Effector memory CD4-positive, alpha-beta T cell (primary cell): ENCODE measurements around the gene SYPL1.

Experiments used
- DNase-seq, 3 donors: peaks; one replicate each; pipeline ENCODE4 v3.0.0-alpha.2; 2020
- H3K27ac ChIP-seq: 2 replicates; pipeline ENCODE4 v1.7.0; 2013; ENCODE audit warnings: mild to moderate bottlenecking, low read length, moderate library complexity; ENCODE audit not compliant: insufficient read depth, poor library complexity, severe bottlenecking
- H3K27me3 ChIP-seq: replicated peaks from 2 replicates; pipeline ENCODE4 v1.7.0; 2013; ENCODE audit warnings: mild to moderate bottlenecking, low read length; ENCODE audit not compliant: insufficient read depth, control insufficient read depth, poor library complexity, severe bottlenecking
- H3K36me3 ChIP-seq: 2 replicates; pipeline ENCODE4 v1.7.0; 2013; ENCODE audit warnings: mild to moderate bottlenecking, low read length, moderate library complexity; ENCODE audit not compliant: control insufficient read depth, insufficient read depth
- H3K4me1 ChIP-seq: 2 replicates; pipeline ENCODE4 v1.7.0; 2013; ENCODE audit warnings: low read length, mild to moderate bottlenecking; ENCODE audit not compliant: control insufficient read depth, insufficient read depth, poor library complexity, severe bottlenecking
- H3K4me3 ChIP-seq: 2 replicates; pipeline ENCODE4 v1.7.0; 2013; ENCODE audit warnings: low read length, low read depth, mild to moderate bottlenecking; ENCODE audit not compliant: insufficient read depth, poor library complexity, severe bottlenecking
- H3K9me3 ChIP-seq: 2 replicates; pipeline ENCODE4 v1.7.0; 2013; ENCODE audit warnings: mild to moderate bottlenecking, low read length, moderate library complexity; ENCODE audit not compliant: control insufficient read depth

The SYPL1 gene

DNA sequence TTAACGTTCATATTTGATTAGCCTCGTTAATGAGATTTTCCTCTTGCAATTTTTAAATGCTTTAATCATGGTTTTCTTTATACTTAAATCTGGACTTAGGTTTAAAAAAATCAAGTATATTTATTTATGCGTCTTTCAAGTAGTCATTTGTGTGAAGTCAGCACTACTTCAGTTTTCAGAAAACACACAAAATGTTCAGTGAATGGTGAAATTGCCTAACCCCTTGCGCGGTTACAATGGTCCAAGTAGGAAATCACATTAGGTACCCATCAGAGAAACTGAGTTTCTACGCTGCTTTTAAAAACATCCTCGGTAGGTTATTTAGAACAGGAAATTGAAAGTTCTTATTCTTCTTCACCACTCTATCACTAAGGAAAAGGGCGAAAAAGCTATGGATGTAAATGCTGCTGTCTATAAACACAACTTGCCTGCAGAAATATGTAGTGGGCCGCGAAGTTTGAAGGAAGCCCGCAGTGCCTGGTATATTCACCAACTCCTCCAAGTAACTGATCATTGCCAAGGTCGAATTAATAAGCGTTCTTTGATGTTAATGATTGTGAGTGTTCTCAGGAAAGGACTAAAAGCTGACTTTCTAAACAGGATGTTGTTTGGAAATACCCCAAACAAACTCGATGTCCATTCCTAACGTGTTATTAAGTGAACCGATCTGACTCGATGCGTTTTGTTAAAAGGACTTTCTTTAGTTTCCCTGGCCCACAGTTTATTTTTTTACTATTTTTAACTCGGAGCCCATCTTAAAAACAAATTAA lies 1.0 kb downstream of the SYPL1 start:
- no peak for DNase-seq
- Histone ChIP-seq H3K4me3 (peak overlapping the region; percentile 61), H3K27ac (peak overlapping the region; percentile 80), H3K9me3 (no peaks in the 10 kb centered on the region), H3K36me3 (no peaks in the 10 kb centered on the region), H3K27me3 (no peaks in the 10 kb centered on the region), H3K4me1 (peaks cover 26% of the 10 kb centered on the region)

DNA sequence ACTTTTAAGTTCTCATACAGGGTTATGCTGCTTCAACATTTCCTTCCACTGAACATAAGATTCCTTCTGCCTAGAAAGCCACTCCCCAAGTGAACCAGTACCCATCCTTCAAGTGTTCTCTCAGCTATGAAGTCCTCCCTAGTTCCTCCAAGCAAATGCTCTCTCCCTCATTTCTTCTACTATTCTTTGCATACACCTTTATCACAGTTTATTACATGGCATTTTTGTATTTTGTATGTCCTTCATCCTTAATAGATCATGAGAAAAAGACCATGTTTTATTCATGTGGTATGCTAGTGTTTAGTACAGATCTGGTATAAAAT lies 1.9 kb downstream of the SYPL1 start:
- no peak overlapping the region for H3K27ac ChIP-seq
- no peak for DNase-seq
- no peak overlapping the region for H3K4me3 ChIP-seq
- no peaks in the 10 kb centered on the region for H3K27me3 ChIP-seq
- no peaks in the 10 kb centered on the region for H3K36me3 ChIP-seq
- H3K4me1 ChIP-seq: peaks cover 24% of the 10 kb centered on the region
- no peaks in the 10 kb centered on the region for H3K9me3 ChIP-seq

DNA sequence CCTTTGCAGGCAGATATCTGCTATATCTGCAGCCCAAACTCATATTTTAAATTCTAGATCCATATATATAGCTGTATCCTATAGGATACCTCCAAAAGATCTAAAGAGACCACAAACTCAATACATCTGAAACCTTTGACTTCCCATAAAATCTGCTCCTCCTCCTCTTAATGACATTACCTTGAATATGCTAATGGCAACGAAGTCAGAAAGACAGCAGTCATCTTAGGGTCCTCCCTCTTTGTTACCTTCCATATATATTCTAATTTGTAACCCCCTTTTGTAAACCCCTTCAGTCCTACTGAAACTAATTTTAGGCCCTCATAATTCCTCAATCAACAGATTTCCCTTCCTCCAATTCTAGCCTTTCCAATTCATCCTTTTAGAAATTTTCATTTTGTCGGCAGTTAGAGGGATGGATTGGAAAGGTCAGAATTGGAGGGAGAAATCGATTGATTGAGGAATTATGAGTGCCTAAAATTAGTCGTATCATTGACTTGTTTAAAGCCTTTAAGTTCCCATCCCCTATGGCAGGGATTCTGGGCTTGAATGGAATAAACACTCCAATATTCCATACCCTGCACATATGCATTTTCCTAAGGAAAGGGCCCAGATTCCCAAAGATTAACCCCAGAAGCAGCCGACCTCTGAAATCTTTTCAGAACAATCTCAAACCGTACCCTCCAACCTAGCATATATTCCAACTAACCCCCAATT lies 2.4 kb downstream of the SYPL1 start:
- Histone ChIP-seq H3K4me3 (no peak overlapping the region), H3K4me1 (peaks cover 18% of the 10 kb centered on the region), H3K27me3 (no peaks in the 10 kb centered on the region), H3K36me3 (no peaks in the 10 kb centered on the region), H3K9me3 (no peaks in the 10 kb centered on the region), H3K27ac (no peak overlapping the region)
- DNase-seq: no peak

- Histone ChIP-seq H3K9me3 (no peaks in the 10 kb centered on the region), H3K27me3 (no peaks in the 10 kb centered on the region), H3K27ac (no peak overlapping the region), H3K4me1 (peaks cover 16% of the 10 kb centered on the region), H3K36me3 (no peaks in the 10 kb centered on the region), H3K4me3 (no peak overlapping the region)
- DNase-seq: no peak
These were observed 3.1 kb downstream of the SYPL1 start for GRCh38 chr7:106108991-106109390.

DNA sequence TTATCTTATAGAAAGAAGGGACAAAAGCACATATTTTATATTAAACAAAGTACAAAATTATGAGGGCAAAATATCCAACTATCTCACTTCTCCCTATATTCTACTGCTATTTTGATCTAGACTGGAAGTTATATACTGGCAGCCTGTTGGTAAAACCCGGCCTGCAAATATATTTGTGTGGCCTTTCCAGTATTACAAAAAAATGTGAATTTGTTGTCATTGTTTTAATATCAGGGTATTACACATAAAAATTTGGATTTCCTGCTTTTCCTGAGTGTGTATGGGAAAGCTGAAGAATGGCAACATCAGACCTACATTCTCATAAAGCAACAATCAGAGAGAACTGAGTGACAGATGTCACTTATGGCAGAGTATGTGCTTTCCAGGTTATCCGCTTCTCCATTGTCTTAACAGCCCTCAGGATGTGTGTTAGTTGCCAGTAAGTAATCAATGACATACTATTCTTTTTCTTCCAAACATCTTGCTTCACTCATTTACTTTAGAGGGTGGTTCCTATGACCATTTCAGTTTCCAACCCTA lies 7.3 kb downstream of the SYPL1 start:
- Histone ChIP-seq H3K4me1 (peaks cover 6% of the 10 kb centered on the region), H3K9me3 (no peaks in the 10 kb centered on the region), H3K27ac (no peak overlapping the region), H3K4me3 (no peak overlapping the region), H3K27me3 (no peaks in the 10 kb centered on the region), H3K36me3 (no peaks in the 10 kb centered on the region)
- no peak for DNase-seq

GRCh38 chr7:106102387-106102966 lies 9.6 kb downstream of the SYPL1 start:
- H3K27ac ChIP-seq: no peak overlapping the region
- no peak for DNase-seq
- peaks cover 3% of the 10 kb centered on the region for H3K36me3 ChIP-seq
- H3K4me3 ChIP-seq: no peak overlapping the region
- no peaks in the 10 kb centered on the region for H3K4me1 ChIP-seq
- H3K27me3 ChIP-seq: no peaks in the 10 kb centered on the region
- H3K9me3 ChIP-seq: no peaks in the 10 kb centered on the region

GRCh38 chr7:106101726-106102125 lies 10.4 kb downstream of the SYPL1 start:
- Histone ChIP-seq H3K27ac (no peak overlapping the region), H3K9me3 (no peaks in the 10 kb centered on the region), H3K27me3 (no peaks in the 10 kb centered on the region), H3K4me3 (no peak overlapping the region), H3K36me3 (peaks cover 7% of the 10 kb centered on the region), H3K4me1 (no peaks in the 10 kb centered on the region)
- DNase-seq: no peak

DNA sequence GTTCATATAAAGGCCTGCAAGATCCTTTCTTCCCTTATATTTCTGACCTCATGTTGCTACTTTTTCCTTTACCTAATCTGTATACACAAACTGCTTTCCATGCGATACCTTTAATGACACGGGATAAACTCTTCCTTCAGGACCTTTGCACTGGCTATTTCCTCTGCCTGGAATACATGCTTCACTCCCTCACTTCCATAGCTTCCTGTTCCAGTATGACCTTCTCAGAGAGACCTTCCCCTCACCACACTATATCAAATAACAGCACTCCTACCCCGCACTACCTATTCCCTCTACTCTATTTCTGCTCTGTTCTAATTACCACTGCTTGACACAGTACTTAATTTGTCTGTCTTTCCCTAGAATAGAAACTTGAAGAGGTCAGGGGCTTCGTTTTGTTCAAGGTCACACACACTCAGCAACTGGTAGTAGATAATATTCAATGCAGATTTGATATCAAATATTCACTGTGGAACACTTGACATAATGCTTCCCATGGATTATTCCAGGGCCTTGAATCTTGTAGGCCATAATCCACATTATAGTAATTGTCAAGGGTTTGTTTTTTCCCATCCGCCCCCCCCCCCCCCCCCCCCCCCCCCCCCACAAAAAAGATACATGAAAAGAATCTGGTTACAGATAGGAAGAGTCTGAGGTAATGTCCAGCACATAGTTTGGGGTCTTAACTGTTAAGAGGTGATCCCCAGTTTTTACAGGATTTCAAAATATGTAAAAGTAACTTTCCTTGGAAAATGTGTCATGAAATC lies 11.1 kb downstream of the SYPL1 start:
- no peaks in the 10 kb centered on the region for H3K9me3 ChIP-seq
- H3K4me3 ChIP-seq: no peak overlapping the region
- no peaks in the 10 kb centered on the region for H3K4me1 ChIP-seq
- H3K36me3 ChIP-seq: peaks cover 14% of the 10 kb centered on the region
- no peaks in the 10 kb centered on the region for H3K27me3 ChIP-seq
- H3K27ac ChIP-seq: no peak overlapping the region
- DNase-seq: no peak

GRCh38 chr7:106099539-106099938 lies 12.6 kb downstream of the SYPL1 start:
- H3K27me3 ChIP-seq: no peaks in the 10 kb centered on the region
- no peaks in the 10 kb centered on the region for H3K9me3 ChIP-seq
- no peaks in the 10 kb centered on the region for H3K4me1 ChIP-seq
- H3K36me3 ChIP-seq: peaks cover 15% of the 10 kb centered on the region
- H3K4me3 ChIP-seq: no peak overlapping the region
- no peak overlapping the region for H3K27ac ChIP-seq
- no peak for DNase-seq
